ENCODE results near the gene RASSF5.

Gene RASSF5

DNA sequence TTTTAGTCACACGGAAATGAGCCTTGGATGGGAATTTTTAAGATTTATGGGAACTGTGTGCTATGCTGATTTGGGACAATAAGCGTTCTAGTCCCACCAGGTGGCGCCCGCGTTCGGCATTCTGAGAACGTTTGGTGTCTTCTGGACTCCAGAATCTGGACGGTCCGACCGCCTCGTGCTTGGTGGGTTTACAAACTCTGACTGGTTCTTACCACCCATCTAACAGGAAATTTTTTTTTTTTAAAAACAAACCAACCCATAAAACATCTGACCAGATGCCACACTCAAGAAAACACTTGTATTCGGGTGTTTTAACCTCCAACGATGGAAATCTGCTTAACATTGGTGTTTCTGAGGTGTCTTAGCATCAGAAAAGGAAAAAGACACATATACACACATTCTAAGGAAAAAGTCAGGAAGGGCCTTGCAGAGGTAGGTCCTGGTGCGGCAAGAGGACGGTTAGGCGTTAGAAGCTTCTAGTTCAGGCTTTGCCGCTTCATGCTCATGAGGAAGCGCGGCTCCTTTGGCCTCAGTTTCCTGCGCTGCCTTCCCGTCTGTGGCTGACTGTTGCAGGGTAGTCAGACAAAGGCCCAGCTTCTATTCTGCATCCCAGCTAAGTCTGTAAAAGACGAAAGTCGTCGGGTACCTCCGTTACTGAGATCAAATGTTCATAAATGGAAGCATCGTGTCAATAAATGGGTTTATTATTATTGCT is 127.2 kb downstream of the RASSF5 start:
- DNase-seq (ENCODE audit: low read depth): peak; percentile 52

DNA sequence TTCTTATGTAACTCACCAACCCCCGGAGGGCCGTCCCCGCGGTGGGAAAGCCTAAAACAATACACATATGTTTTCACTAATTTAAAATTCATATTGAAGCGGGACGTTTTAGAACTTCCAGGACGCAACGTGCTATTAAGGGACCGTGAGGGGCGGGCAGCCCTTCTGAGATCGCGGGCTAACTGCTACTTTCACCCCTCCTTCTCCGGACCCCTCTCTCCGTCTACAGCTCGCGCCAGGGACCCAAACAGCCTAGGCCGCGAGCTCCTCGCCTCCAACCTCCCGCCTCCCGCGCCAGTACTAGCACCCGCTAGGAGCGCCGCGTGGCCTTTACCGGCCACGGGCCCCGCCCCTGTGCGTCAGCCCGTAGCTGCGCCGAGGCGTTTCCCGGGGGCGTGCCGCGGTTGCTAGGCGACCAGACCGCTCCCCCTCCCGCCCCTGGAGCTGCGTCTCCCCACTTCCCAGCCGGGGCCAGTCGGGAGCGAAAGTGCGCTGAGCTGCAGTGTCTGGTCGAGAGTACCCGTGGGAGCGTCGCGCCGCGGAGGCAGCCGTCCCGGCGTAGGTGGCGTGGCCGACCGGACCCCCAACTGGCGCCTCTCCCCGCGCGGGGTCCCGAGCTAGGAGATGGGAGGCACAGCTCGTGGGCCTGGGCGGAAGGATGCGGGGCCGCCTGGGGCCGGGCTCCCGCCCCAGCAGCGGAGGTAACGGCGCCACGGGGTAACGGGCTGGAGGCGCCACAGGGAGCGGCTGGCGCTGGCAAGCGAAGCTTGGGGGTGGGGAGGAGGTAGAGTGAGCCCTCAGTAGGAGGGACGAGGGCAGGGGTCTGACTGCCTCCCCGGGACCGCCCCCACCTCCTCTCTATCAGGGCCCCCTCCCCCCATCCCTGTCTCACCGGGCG is 128.0 kb downstream of the RASSF5 start, which contains the start of gene DYRK3:
DYRK3 (plus strand) TSS at position 457 of the 898 bp plus-strand sequence; CDS start at position 625, 168 bp downstream.
- peak; percentile 62 for DNase-seq (ENCODE audit: low read depth)

DNA sequence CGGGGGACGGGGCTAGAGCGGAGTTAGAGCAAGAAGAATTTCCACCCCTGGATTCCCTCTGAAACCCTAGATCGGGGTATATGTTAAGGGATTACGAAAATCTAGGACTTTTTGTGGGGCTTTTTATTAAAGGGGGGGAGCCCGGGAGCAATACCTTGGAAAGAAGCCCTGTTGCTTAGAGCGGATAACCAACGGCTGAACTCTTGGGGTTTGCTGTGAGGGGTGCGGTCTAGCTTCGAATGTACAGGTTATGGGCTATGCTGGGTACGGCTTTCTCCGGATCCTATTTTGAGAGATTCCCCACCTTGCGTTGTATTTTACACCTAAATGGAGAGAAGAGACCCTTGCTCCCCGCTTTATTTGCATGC is 128.6 kb downstream of the RASSF5 start:
- DNase-seq (ENCODE audit: low read depth): no peak

DNA sequence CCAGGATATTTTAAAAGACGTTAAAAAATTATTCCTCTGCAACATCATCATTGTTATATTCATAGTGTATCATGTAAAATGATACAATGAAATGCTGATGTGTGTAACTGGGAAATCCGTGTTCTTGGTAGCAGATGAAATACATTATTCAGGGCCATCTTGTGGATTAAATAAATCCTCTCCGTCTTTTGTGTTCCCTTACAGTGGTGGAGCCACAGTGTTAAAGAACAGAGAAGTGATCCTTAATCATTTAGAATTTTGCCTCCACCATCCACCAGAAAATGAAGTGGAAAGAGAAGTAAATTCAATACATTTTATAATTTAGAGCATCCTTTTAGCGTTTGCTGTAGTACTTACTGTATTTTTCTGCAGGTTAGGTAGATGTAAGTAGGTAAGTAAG is 129.3 kb downstream of the RASSF5 start:
- no peak for DNase-seq (ENCODE audit: low read depth)

DNA sequence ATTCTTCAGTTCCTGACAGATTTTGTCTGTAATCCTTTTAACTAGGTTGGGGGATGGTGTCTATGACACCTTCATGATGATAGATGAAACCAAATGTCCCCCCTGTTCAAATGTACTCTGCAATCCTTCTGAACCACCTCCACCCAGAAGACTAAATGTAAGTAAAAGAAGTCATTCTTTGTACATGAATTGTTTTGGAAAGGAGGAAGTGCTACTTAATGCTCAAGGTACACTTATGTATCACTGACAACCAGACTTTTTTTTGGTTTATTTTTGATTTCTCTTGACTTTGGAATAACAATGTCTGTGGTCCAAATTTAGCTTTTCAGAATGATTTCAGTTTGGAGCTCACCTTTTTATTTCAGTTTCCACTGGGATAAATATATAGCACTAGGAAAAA is 130.3 kb downstream of the RASSF5 start:
- no peak for DNase-seq (ENCODE audit: low read depth)

All from non-pigmented ciliary epithelial cell (primary cell).